Activated CD8-positive, alpha-beta memory T cell treated with anti-CD3 and anti-CD28 coated beads, Interleukin-2, amount 10 ng/mL, durations not matched to agents 7 days and 5 days (primary cell): ENCODE data around the gene ARMS2. TPM values are rescaled to one million over a fixed set of nuclear protein-coding genes. Genes with fewer than 3 reads are reported as not detected.

Experiments
- microRNA-seq: library from miRNA; unstranded; fragments of <30 nt; microRNA quantifications from one replicate; pipeline ENCODE4 v1.2.0, GENCODE V29; 2022
- total RNA-seq, 2 experiments: library from RNA; stranded (reverse); gene quantifications; one replicate each; pipeline ENCODE4 v1.2.3, GENCODE V29; 2021

Gene ARMS2
- total RNA-seq, 2 experiments from 2014 or later = not detected

Small RNA genes within 50 kb of the gene (microRNA-seq; reads per million reads assigned to microRNA genes)
- gene MIR3941 = not detected

Other genes starting within 250 kb of the ARMS2 start
- gene BTBD16, start 183.4 kb upstream of the ARMS2 start, total RNA-seq = not detected
- gene PLEKHA1, start 79.9 kb upstream of the ARMS2 start, total RNA-seq = 1 to 10 TPM; 5.3 to 7.2 TPM
- gene HTRA1, start 6.9 kb downstream of the ARMS2 start, total RNA-seq = not detected
- not detected for gene DMBT1, start 106.1 kb downstream of the ARMS2 start, total RNA-seq
- gene C10orf120, start 245.2 kb downstream of the ARMS2 start, total RNA-seq = not detected